GM23338 (cell line): ENCODE data around the gene PRDM2. TPM values are rescaled to one million over a fixed set of nuclear protein-coding genes. Genes with fewer than 3 reads are reported as not detected.

Source experiments
- ATAC-seq: fragments of 200-7000 bp; cut with Tn5 transposase; 3 replicates; pipeline ENCODE4 v1.9.1; 2020
- DNase-seq: peaks from one replicate; pipeline ENCODE4 v3.0.0-alpha.2; 2015; ENCODE audit warnings: low spot score
- H2AFZ ChIP-seq: fragments of 200-600 bp; sonication (generic); 2 replicates; pipeline ENCODE4 v1.8.0; 2016; ENCODE audit warnings: antibody characterized with exemption, mild to moderate bottlenecking, moderate library complexity
- H3F3A ChIP-seq: fragments of 200-600 bp; sonication (generic); replicated peaks from 2 replicates; pipeline ENCODE4 v1.8.0; 2017; ENCODE audit warnings: antibody characterized with exemption, mixed run types, low read depth
- H3K27ac ChIP-seq: fragments of 200-600 bp; sonication (generic); 2 replicates; pipeline ENCODE4 v1.6.1; 2016; ENCODE audit warnings: low read depth
- H3K27me3 ChIP-seq: fragments of 200-600 bp; sonication (generic); 2 replicates; pipeline ENCODE4 v1.8.0; 2016; ENCODE audit warnings: mild to moderate bottlenecking, mixed run types, moderate library complexity; ENCODE audit not compliant: insufficient read depth
- H3K36me3 ChIP-seq: fragments of 200-600 bp; sonication (generic); 2 replicates; pipeline ENCODE4 v1.8.0; 2016; ENCODE audit warnings: mild to moderate bottlenecking; ENCODE audit not compliant: insufficient read depth
- H3K4me1 ChIP-seq: fragments of 200-600 bp; sonication (generic); 2 replicates; pipeline ENCODE4 v1.8.0; 2016; ENCODE audit warnings: mild to moderate bottlenecking, moderate library complexity; ENCODE audit not compliant: insufficient read depth
- H3K4me2 ChIP-seq: fragments of 200-600 bp; sonication (generic); 2 replicates; pipeline ENCODE4 v1.7.1; 2017; ENCODE audit warnings: mixed run types
- H3K4me3 ChIP-seq: fragments of 200-600 bp; sonication (generic); 2 replicates; pipeline ENCODE4 v1.6.1; 2016; ENCODE audit warnings: mixed run types
- H3K79me2 ChIP-seq: fragments of 200-600 bp; sonication (generic); replicated peaks from 2 replicates; pipeline ENCODE4 v1.8.0; 2017; ENCODE audit warnings: mild to moderate bottlenecking; ENCODE audit not compliant: insufficient read depth
- H3K9me2 ChIP-seq: fragments of 200-600 bp; sonication (generic); 2 replicates; pipeline ENCODE4 v1.8.0; 2017; ENCODE audit not compliant: insufficient read depth
- H4K20me1 ChIP-seq: fragments of 200-600 bp; sonication (generic); replicated peaks from 2 replicates; pipeline ENCODE4 v1.8.0; 2017; ENCODE audit warnings: mild to moderate bottlenecking; ENCODE audit not compliant: insufficient read depth
- H3K27ac Mint-ChIP-seq: 2 replicates; pipeline ENCODE4 v1.8.0; 2020; ENCODE audit warnings: inconsistent platforms, mild to moderate bottlenecking, moderate library complexity, mixed read lengths
- H3K27me3 Mint-ChIP-seq: 3 replicates; pipeline ENCODE4 v1.8.0; 2022; ENCODE audit warnings: low read depth, mild to moderate bottlenecking, moderate library complexity, mixed read lengths, inconsistent platforms; ENCODE audit not compliant: insufficient read depth, poor library complexity
- H3K36me3 Mint-ChIP-seq: 3 replicates; pipeline ENCODE4 v1.8.0; 2021; ENCODE audit warnings: low read depth, mild to moderate bottlenecking, inconsistent platforms, moderate library complexity, mixed read lengths
- H3K4me1 Mint-ChIP-seq: 3 replicates; pipeline ENCODE4 v1.8.0; 2020; ENCODE audit warnings: mild to moderate bottlenecking, inconsistent platforms, mixed read lengths
- H3K4me3 Mint-ChIP-seq: 3 replicates; pipeline ENCODE4 v1.8.0; 2021; ENCODE audit warnings: moderate library complexity, mild to moderate bottlenecking, inconsistent platforms, mixed read lengths
- H3K9me3 Mint-ChIP-seq: 3 replicates; pipeline ENCODE4 v1.8.0; 2020; ENCODE audit warnings: moderate library complexity, mild to moderate bottlenecking, inconsistent platforms, mixed read lengths
- CREB1 ChIP-seq: fragments of 250-450 bp; sonication (Bioruptor Pico); IDR thresholded peaks from 2 replicates; pipeline ENCODE4 v1.5.0; 2020; ENCODE audit warnings: low read depth, mild to moderate bottlenecking, moderate library complexity
- CTCF ChIP-seq, 2 experiments: fragments of 200-600 bp in 1 of 2; sonication (generic) in 1 of 2; conservative IDR thresholded peaks; 2 replicates each; pipeline versions ENCODE4 v1.5.1 to v1.6.1; 2016 to 2017; ENCODE audit warnings: antibody characterized with exemption in 2 of 2, low read depth in 2 of 2, mild to moderate bottlenecking in 2 of 2, moderate library complexity in 1 of 2
- ETS1 ChIP-seq: IDR thresholded peaks from 2 replicates; pipeline ENCODE4 v1.6.1; 2016; ENCODE audit warnings: antibody characterized with exemption
- EZH2 ChIP-seq: fragments of 200-600 bp; sonication (generic); IDR thresholded peaks from one replicate; pipeline ENCODE4 v1.8.0; 2017; ENCODE audit warnings: antibody characterized with exemption, mild to moderate bottlenecking, low read depth; ENCODE audit not compliant: unreplicated experiment
- EZH2phosphoT487 ChIP-seq: fragments of 200-600 bp; sonication (generic); IDR thresholded peaks from one replicate; pipeline ENCODE4 v1.8.1; 2018; ENCODE audit warnings: antibody characterized with exemption; ENCODE audit not compliant: unreplicated experiment
- JUNB ChIP-seq: IDR thresholded peaks from one replicate; pipeline ENCODE4 v1.6.1; 2016; ENCODE audit warnings: antibody characterized with exemption; ENCODE audit not compliant: unreplicated experiment
- NANOG ChIP-seq: IDR thresholded peaks from 2 replicates; pipeline ENCODE4 v1.6.1; 2016; ENCODE audit warnings: antibody characterized with exemption, borderline replicate concordance
- POLR2AphosphoS5 ChIP-seq: IDR thresholded peaks from 2 replicates; pipeline ENCODE4 v1.6.1; 2016; ENCODE audit warnings: antibody characterized with exemption, low read depth
- REST ChIP-seq: IDR thresholded peaks from one replicate; pipeline ENCODE4 v1.6.1; 2018; ENCODE audit warnings: antibody characterized with exemption; ENCODE audit not compliant: unreplicated experiment
- STAT1 ChIP-seq: IDR thresholded peaks from one replicate; pipeline ENCODE4 v1.6.1; 2016; ENCODE audit warnings: antibody characterized with exemption; ENCODE audit not compliant: unreplicated experiment
- ZNF114 ChIP-seq: fragments of 250-450 bp; sonication (Bioruptor Pico); IDR thresholded peaks from 2 replicates; pipeline ENCODE4 v1.5.0; 2020; ENCODE audit warnings: mild to moderate bottlenecking, moderate library complexity
- ZNF331 ChIP-seq: fragments of 250-450 bp; sonication (Bioruptor Pico); IDR thresholded peaks from 2 replicates; pipeline ENCODE4 v1.5.0; 2020; ENCODE audit warnings: low read depth, mild to moderate bottlenecking, moderate library complexity
- ZNF462 ChIP-seq: fragments of 250-450 bp; sonication (Bioruptor Pico); IDR thresholded peaks from 2 replicates; pipeline ENCODE4 v1.5.0; 2020; ENCODE audit warnings: mild to moderate bottlenecking, moderate library complexity
- polyA plus RNA-seq: library from polyadenylated mRNA; unstranded; fragments of >200 nt; fragmentation: Nextera tagmentation; extraction: Ambion mirVana; gene quantifications from 2 replicates; pipeline ENCODE4 v1.2.1, GENCODE V29; 2016
- total RNA-seq: library from RNA; depleted of rRNA; stranded (reverse); fragments of >200 nt; shearing (Covaris generic); gene quantifications from 2 replicates; pipeline ENCODE4 v1.2.3, GENCODE V29; 2014

PRDM2 gene
- total and polyA plus RNA-seq, 2 experiments from 2014 or later: 11.6 to 28.3 TPM

GRCh38 chr1:13737398-13737797 lies 37.4 kb downstream of the PRDM2 start:
- no peaks in the 10 kb centered on the region for H3F3A ChIP-seq
- no peaks in the 10 kb centered on the region for H3K79me2 ChIP-seq
- no peaks in the 10 kb centered on the region for H3K36me3 ChIP-seq
- ATAC-seq (no peak; the same call in 2 of the 3 replicates), DNase-seq (peak; percentile 30)
- no peak overlapping the region for H3K4me2 ChIP-seq
- Mint-ChIP-seq H3K9me3 (no peaks in the 10 kb centered on the region), H3K27me3 (no peaks in the 10 kb centered on the region), H3K4me3 (no peak overlapping the region), H3K4me1 (no peaks in the 10 kb centered on the region), H3K36me3 (no peaks in the 10 kb centered on the region), H3K27ac (no peak overlapping the region)
- H2AFZ ChIP-seq: no peak overlapping the region
- no peak overlapping the region for H3K4me3 ChIP-seq
- H3K4me1 ChIP-seq: no peaks in the 10 kb centered on the region
- TF ChIP-seq ZNF331 (CRISPR knock-in tag): no peak
- TF ChIP-seq STAT1: no peak
- no peak for TF ChIP-seq NANOG
- no peak for TF ChIP-seq EZH2
- no peak for TF ChIP-seq ZNF114 (CRISPR knock-in tag)
- TF ChIP-seq CREB1 (CRISPR knock-in tag): no peak
- TF ChIP-seq JUNB: no peak
- TF ChIP-seq ZNF462 (CRISPR knock-in tag): no peak
- no peak for TF ChIP-seq POLR2AphosphoS5
- TF ChIP-seq CTCF (conservative IDR thresholded peaks at IDR 0.05; ENCODE audit: low read depth in 2 of 2): no peak
- TF ChIP-seq REST: no peak
- no peak for TF ChIP-seq EZH2phosphoT487
- no peak for TF ChIP-seq ETS1
- H3K27ac ChIP-seq: no peak overlapping the region
- no peaks in the 10 kb centered on the region for H3K9me2 ChIP-seq
- no peaks in the 10 kb centered on the region for H3K27me3 ChIP-seq
- H4K20me1 ChIP-seq: no peaks in the 10 kb centered on the region; the same call in 1 of the 2 replicates
